Stimulated activated naive CD4-positive, alpha-beta T cell treated with Interleukin-2 at 50 U/mL for 16 hours (primary cell): ENCODE results near the gene SLC6A11.

Experiments
- DNase-seq: peaks from one replicate; lab custom pipeline; 2025; lab: John Stamatoyannopoulos, UW

SLC6A11 gene

DNA sequence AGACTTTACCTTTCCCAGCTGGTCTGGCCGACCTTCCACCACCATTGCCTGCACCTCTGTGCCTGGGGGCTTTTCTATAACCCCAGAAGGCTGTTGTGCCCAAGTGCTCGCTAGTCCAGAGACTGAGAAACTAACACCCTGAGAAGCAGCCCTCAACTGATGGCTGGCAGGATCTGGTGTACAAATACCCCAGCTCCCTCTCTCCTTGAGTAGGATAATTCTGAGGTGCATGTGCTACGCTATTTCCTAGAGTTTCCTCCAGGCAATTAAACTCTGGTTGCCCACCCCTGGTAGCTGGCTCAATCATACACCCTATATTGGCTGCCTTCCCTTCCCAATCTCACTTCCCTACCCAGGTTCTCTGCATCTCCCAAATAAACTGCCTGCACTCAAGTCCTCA is 165.0 kb downstream of the SLC6A11 start:
- DNase-seq, result no peak

GRCh38 chr3:10981961-10982360 is 165.9 kb downstream of the SLC6A11 start:
- no peak for DNase-seq

- no peak for DNase-seq
These were observed 166.8 kb downstream of the SLC6A11 start for GRCh38 chr3:10982782-10983181.

DNA sequence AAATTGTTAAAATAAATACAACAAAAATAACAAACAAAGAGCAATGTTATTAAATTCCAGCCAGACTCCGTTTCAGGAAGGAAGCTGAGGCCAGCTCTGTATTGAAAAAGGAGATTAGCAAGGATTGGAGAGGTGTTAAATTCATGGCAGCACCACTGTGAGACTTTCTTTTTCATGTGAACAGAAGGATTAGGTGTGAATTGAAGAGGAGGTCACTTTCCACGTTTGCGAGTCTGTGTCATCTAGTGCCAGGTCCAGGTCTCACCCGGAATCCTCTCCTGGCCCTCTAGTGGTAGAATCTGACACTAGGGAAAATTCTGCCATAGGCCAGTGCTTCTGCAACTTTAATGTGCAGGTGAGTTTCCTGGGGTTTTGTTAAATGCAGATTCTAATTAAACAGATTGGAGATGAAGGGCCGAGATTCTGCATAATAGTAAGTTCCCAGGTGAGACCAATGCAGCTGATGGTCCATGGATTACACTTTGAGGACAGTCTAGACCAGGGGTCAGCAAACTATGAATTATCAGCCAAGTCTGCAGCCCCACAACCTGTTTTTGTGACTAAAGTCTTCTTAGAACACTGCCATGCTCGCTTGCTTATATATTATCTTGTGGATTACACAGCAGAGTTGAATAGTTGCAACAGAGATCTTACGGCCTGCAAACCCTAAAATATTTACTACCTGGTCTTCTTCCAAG is 167.3 kb downstream of the SLC6A11 start:
- no peak for DNase-seq

- no peak for DNase-seq
These were observed 168.4 kb downstream of the SLC6A11 start for GRCh38 chr3:10984371-10984896.

- no peak for DNase-seq
These were observed 169.2 kb downstream of the SLC6A11 start for GRCh38 chr3:10985181-10985580.

- no peak for DNase-seq
These were observed 170.6 kb downstream of the SLC6A11 start for GRCh38 chr3:10986592-10986991.

GRCh38 chr3:10988001-10988665 is 172.1 kb downstream of the SLC6A11 start:
- no peak for DNase-seq

DNA sequence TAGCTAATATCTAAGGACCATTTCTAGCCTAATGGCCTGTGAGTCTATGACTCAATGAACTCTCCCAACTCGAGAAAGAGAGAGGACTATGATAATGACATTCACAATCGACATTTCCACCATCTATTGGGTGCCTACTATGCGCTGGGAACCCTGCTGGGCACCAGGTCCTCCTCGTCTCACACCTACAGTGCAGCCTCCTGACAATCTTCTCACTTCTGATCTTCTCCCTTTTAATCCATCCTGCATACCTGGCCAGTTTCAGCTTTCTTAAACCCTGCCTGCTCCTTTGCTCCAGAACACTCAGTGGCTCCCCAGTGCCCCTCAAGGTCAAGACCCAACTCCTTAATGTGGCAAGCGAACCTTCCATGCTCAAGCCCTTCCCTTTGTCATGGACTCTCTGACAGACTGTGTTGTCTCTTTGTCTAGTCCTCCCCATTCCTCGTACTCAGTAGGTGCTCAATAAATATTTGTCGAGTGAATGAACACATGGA is 173.0 kb downstream of the SLC6A11 start:
- DNase-seq, result no peak
